ENCODE data around the gene EXOC8. TPM values are rescaled to one million over a fixed set of nuclear protein-coding genes. Genes with fewer than 3 reads are reported as not detected.

EXOC8 gene
- total RNA-seq, 1 experiment from 2014 or later, result 12.7 TPM

GRCh38 chr1:231334079-231334666 is 3.5 kb downstream of the EXOC8 start (continued):
- no peak for TF ChIP-seq ZBTB33 (IDR thresholded peaks at IDR 0.05; ENCODE audit: extremely low read depth, insufficient replicate concordance, low read length)
- TF ChIP-seq, protein P1, sequence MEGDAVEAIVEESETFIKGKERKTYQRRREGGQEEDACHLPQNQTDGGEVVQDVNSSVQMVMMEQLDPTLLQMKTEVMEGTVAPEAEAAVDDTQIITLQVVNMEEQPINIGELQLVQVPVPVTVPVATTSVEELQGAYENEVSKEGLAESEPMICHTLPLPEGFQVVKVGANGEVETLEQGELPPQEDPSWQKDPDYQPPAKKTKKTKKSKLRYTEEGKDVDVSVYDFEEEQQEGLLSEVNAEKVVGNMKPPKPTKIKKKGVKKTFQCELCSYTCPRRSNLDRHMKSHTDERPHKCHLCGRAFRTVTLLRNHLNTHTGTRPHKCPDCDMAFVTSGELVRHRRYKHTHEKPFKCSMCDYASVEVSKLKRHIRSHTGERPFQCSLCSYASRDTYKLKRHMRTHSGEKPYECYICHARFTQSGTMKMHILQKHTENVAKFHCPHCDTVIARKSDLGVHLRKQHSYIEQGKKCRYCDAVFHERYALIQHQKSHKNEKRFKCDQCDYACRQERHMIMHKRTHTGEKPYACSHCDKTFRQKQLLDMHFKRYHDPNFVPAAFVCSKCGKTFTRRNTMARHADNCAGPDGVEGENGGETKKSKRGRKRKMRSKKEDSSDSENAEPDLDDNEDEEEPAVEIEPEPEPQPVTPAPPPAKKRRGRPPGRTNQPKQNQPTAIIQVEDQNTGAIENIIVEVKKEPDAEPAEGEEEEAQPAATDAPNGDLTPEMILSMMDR (IDR thresholded peaks at IDR 0.05 in 2 of 3, conservative IDR thresholded peaks at IDR 0.05 in 1 of 3; ENCODE audit: borderline replicate concordance in 1 of 3, insufficient read depth in 1 of 3, low read depth in 2 of 3, low read length in 2 of 3), result no peak
- no peak for TF ChIP-seq EZH2phosphoT487 (IDR thresholded peaks at IDR 0.05; ENCODE audit: borderline replicate concordance)
- TF ChIP-seq FOSL1 (IDR thresholded peaks at IDR 0.05; ENCODE audit: low read depth), result no peak

DNA sequence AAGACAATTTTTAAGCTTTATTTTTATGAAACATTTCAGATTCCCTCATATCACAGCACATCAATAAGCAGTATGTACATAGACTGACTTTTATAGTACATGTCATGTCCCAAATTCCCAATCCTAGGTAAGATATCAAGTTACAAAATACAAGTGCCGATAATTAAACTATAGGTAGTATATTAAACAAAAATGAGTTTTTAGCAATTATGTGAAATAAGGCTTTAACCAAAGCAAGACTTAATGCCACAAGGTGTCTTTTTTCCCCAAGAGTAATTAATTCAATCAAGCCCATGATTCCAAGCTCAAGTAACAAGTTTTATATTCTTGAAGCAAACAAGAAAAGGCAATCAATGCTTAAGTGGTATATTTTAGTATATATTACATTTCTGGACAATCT is 4.9 kb downstream of the EXOC8 start:
- Histone ChIP-seq H3K4me3 (replicated peaks in 1 of 2; ENCODE audit: low read depth in 1 of 2, low read length in 2 of 2) (no peak overlapping the region), H3K9me2 (ENCODE audit: insufficient read depth) (no peaks in the 10 kb centered on the region), H3K27me3 (ENCODE audit: insufficient read depth, low read length) (no peaks in the 10 kb centered on the region), H3K9me3 (ENCODE audit: control insufficient read depth in 1 of 2, insufficient read depth in 1 of 2, low read depth in 1 of 2, low read length in 2 of 2) (no peaks in the 10 kb centered on the region), H3K4me2 (ENCODE audit: low read length) (no peak overlapping the region), H3K9ac (ENCODE audit: low read length) (no peak overlapping the region), H3K4me1 (ENCODE audit: control insufficient read depth in 1 of 2, insufficient read depth in 2 of 2, low read length in 2 of 2) (peaks cover 6 to 16% of the 10 kb centered on the region in 2 experiments; a peak in 3 of 4 replicates), H3K36me3 (ENCODE audit: control insufficient read depth in 1 of 2, insufficient read depth in 2 of 2, low read length in 2 of 2) (peaks cover 0 to 6% of the 10 kb centered on the region in 2 experiments; a peak in 2 of 4 replicates), H3K27ac (ENCODE audit: low read depth, low read length) (no peak overlapping the region), H4K20me1 (ENCODE audit: insufficient read depth) (no peaks in the 10 kb centered on the region), H3K79me2 (ENCODE audit: insufficient read depth, low read length) (peaks cover 49% of the 10 kb centered on the region), H2AFZ (ENCODE audit: low read depth, low read length, poor library complexity, severe bottlenecking) (no peak overlapping the region)
- RAD21 ChIA-PET (ENCODE audit: low non-redundant PET in 1 of 2, low total read pairs in 2 of 2, uncharacterized antibody in 2 of 2, unreplicated experiment in 2 of 2), result no interaction called here
- DNase-seq (ENCODE audit: low read depth, low spot score), result no peak
- CTCF ChIA-PET, result no interaction called here
- POLR2A ChIA-PET, result no interaction called here
- no peak for ATAC-seq
- intact Hi-C loops (cut with micrococcal nuclease), result no loop called here
- BruUV-seq (replicated peaks), result no TSS peak
- TF ChIP-seq ZNF274 (IDR thresholded peaks at IDR 0.05; ENCODE audit: low read depth, low read length) (no peak), ZBTB33 (IDR thresholded peaks at IDR 0.05; ENCODE audit: extremely low read depth, insufficient replicate concordance, low read length) (no peak), EZH2phosphoT487 (IDR thresholded peaks at IDR 0.05; ENCODE audit: borderline replicate concordance) (no peak), YY1 (IDR thresholded peaks at IDR 0.05; ENCODE audit: extremely low read depth, insufficient replicate concordance, low read depth, low read length) (no peak), TCF7L2 (IDR thresholded peaks at IDR 0.05; ENCODE audit: borderline replicate concordance, extremely low read depth, insufficient read depth, insufficient read length) (no peak), FOSL1 (IDR thresholded peaks at IDR 0.05; ENCODE audit: low read depth) (no peak), JUND (IDR thresholded peaks at IDR 0.05) (no peak), POLR2AphosphoS5 (IDR thresholded peaks at IDR 0.05; ENCODE audit: low read depth, low read length) (no peak), SRF (IDR thresholded peaks at IDR 0.05; ENCODE audit: low read depth) (no peak), EZH2 (IDR thresholded peaks at IDR 0.05) (no peak), CEBPB (IDR thresholded peaks at IDR 0.05; ENCODE audit: low read depth) (no peak)
- TF ChIP-seq, protein P2, sequence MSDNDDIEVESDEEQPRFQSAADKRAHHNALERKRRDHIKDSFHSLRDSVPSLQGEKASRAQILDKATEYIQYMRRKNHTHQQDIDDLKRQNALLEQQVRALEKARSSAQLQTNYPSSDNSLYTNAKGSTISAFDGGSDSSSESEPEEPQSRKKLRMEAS (IDR thresholded peaks at IDR 0.05), result no peak
- TF ChIP-seq, protein P1 (IDR thresholded peaks at IDR 0.05 in 2 of 3, conservative IDR thresholded peaks at IDR 0.05 in 1 of 3; ENCODE audit: borderline replicate concordance in 1 of 3, insufficient read depth in 1 of 3, low read depth in 2 of 3, low read length in 2 of 3), result no peak

Data from HCT116 (cell line).